H9 (cell line): ENCODE results near the gene MARCOL. TPM values are rescaled to one million over a fixed set of nuclear protein-coding genes. Genes with fewer than 3 reads are reported as not detected.
A peak's percentile ranks its signal among the peaks of the same experiment; 100 is the strongest.

ENCODE experiments used
- DNase-seq: peaks from one replicate; pipeline ENCODE4 v3.0.0-alpha.2; 2017
- H2AFZ ChIP-seq: one replicate; pipeline ENCODE4 v1.6.1; 2013; ENCODE audit warnings: mild to moderate bottlenecking, low read length, control low read depth, moderate library complexity
- H2AK5ac ChIP-seq: 2 replicates; pipeline ENCODE4 v1.6.1; 2013; ENCODE audit warnings: low read length, control low read depth, mixed read lengths; ENCODE audit not compliant: insufficient read length
- H2BK120ac ChIP-seq: one replicate; pipeline ENCODE4 v1.6.1; 2013; ENCODE audit warnings: low read depth, mild to moderate bottlenecking, low read length, control low read depth, inconsistent platforms; ENCODE audit not compliant: poor library complexity, severe bottlenecking
- H2BK12ac ChIP-seq: 2 replicates; pipeline ENCODE4 v1.6.1; 2013; ENCODE audit warnings: low read length, control low read depth, mixed read lengths, low read depth; ENCODE audit not compliant: insufficient read length
- H2BK15ac ChIP-seq: 2 replicates; pipeline ENCODE4 v1.6.1; 2013; ENCODE audit warnings: low read depth, low read length, control low read depth
- H2BK20ac ChIP-seq: one replicate; pipeline ENCODE4 v1.6.1; 2013; ENCODE audit warnings: low read depth, mild to moderate bottlenecking, low read length, control low read depth, inconsistent platforms; ENCODE audit not compliant: poor library complexity, severe bottlenecking
- H2BK5ac ChIP-seq: 2 replicates; pipeline ENCODE4 v1.6.1; 2013; ENCODE audit warnings: low read length, control low read depth, mixed read lengths; ENCODE audit not compliant: insufficient read length
- H3K14ac ChIP-seq: 2 replicates; pipeline ENCODE4 v1.6.1; 2013; ENCODE audit warnings: low read length, control low read depth; ENCODE audit not compliant: insufficient read depth
- H3K18ac ChIP-seq: 2 replicates; pipeline ENCODE4 v1.6.1; 2013; ENCODE audit warnings: low read depth, mild to moderate bottlenecking, mixed read lengths, low read length, control low read depth; ENCODE audit not compliant: insufficient read length
- H3K23ac ChIP-seq: 2 replicates; pipeline ENCODE4 v1.6.1; 2013; ENCODE audit warnings: low read length, control low read depth, mixed read lengths, low read depth; ENCODE audit not compliant: insufficient read length
- H3K23me2 ChIP-seq: 2 replicates; pipeline ENCODE4 v1.6.1; 2013; ENCODE audit warnings: low read depth, mild to moderate bottlenecking, mixed read lengths, low read length, control low read depth; ENCODE audit not compliant: insufficient read length, poor library complexity, severe bottlenecking
- H3K27ac ChIP-seq: 2 replicates; pipeline ENCODE4 v1.5.1; 2013; ENCODE audit warnings: low read length, control low read depth, mixed read lengths, low read depth; ENCODE audit not compliant: insufficient read length
- H3K27me3 ChIP-seq: 2 replicates; pipeline ENCODE4 v1.6.1; 2013; ENCODE audit warnings: low read length, control low read depth, inconsistent platforms; ENCODE audit not compliant: insufficient read depth
- H3K4ac ChIP-seq: 2 replicates; pipeline ENCODE4 v1.6.1; 2013; ENCODE audit warnings: low read depth, mild to moderate bottlenecking, control low read depth, inconsistent platforms, low read length, moderate library complexity
- H3K4me1 ChIP-seq: 2 replicates; pipeline ENCODE4 v1.6.1; 2013; ENCODE audit warnings: low read length, control low read depth, inconsistent platforms; ENCODE audit not compliant: insufficient read depth
- H3K4me2 ChIP-seq: 2 replicates; pipeline ENCODE4 v1.6.1; 2013; ENCODE audit warnings: low read length, control low read depth, mixed read lengths; ENCODE audit not compliant: insufficient read length, insufficient read depth
- H3K56ac ChIP-seq: 2 replicates; pipeline ENCODE4 v1.6.1; 2013; ENCODE audit warnings: low read depth, mild to moderate bottlenecking, mixed read lengths, low read length, control low read depth; ENCODE audit not compliant: insufficient read length
- H3K79me1 ChIP-seq: 2 replicates; pipeline ENCODE4 v1.6.1; 2013; ENCODE audit warnings: low read depth, mild to moderate bottlenecking, moderate library complexity, low read length, control low read depth, inconsistent platforms; ENCODE audit not compliant: insufficient read depth, poor library complexity, severe bottlenecking
- H3K79me2 ChIP-seq: 2 replicates; pipeline ENCODE4 v1.6.1; 2013; ENCODE audit warnings: low read length, control low read depth, inconsistent platforms; ENCODE audit not compliant: insufficient read depth
- H3K9ac ChIP-seq: 2 replicates; pipeline ENCODE4 v1.6.1; 2013; ENCODE audit warnings: low read length, control low read depth, mixed read lengths; ENCODE audit not compliant: insufficient read length; ENCODE audit errors: extremely low read depth
- H3K9me3 ChIP-seq: one replicate; pipeline ENCODE4 v1.6.1; 2013; ENCODE audit warnings: low read depth, low read length, inconsistent platforms; ENCODE audit not compliant: control insufficient read depth
- H3T11ph ChIP-seq: one replicate; pipeline ENCODE4 v1.6.1; 2013; ENCODE audit warnings: mild to moderate bottlenecking, low read length, control low read depth, inconsistent platforms
- H4K20me1 ChIP-seq: one replicate; pipeline ENCODE4 v1.6.1; 2013; ENCODE audit not compliant: control insufficient read depth, insufficient read length, insufficient read depth
- H4K5ac ChIP-seq: 2 replicates; pipeline ENCODE4 v1.6.1; 2013; ENCODE audit warnings: low read depth, mild to moderate bottlenecking, mixed read lengths, low read length, control low read depth; ENCODE audit not compliant: insufficient read length
- H4K8ac ChIP-seq: replicated peaks from 2 replicates; pipeline ENCODE4 v1.6.1; 2013; ENCODE audit warnings: low read length, control low read depth, mixed read lengths, low read depth; ENCODE audit not compliant: insufficient read length
- H4K91ac ChIP-seq: 2 replicates; pipeline ENCODE4 v1.6.1; 2013; ENCODE audit warnings: low read depth, mild to moderate bottlenecking, moderate library complexity, mixed read lengths, low read length, control low read depth; ENCODE audit not compliant: insufficient read length
- H3K27ac Mint-ChIP-seq, 3 experiments: 2 replicates in 2 of 3; 3 replicates in 1 of 3; pipeline ENCODE4 v1.8.0; 2020 to 2021; ENCODE audit warnings: mixed read lengths in 3 of 3, mild to moderate bottlenecking in 1 of 3, moderate library complexity in 1 of 3
- H3K27me3 Mint-ChIP-seq: 2 replicates; pipeline ENCODE4 v1.8.0; 2021; ENCODE audit warnings: low read depth, mild to moderate bottlenecking, moderate library complexity, mixed read lengths
- H3K36me3 Mint-ChIP-seq, 3 experiments: 2 replicates in 2 of 3; 3 replicates in 1 of 3; pipeline ENCODE4 v1.8.0; 2020 to 2021; ENCODE audit warnings: low read depth in 3 of 3, mixed read lengths in 3 of 3; ENCODE audit not compliant: insufficient read depth in 1 of 3
- H3K4me1 Mint-ChIP-seq, 2 experiments: 2 replicates each; pipeline ENCODE4 v1.8.0; 2020; ENCODE audit warnings: mixed read lengths in 2 of 2
- H3K4me3 Mint-ChIP-seq, 2 experiments: 2 replicates in 1 of 2; 3 replicates in 1 of 2; pipeline ENCODE4 v1.8.0; 2020 to 2021; ENCODE audit warnings: mild to moderate bottlenecking in 2 of 2, mixed read lengths in 2 of 2, moderate library complexity in 1 of 2
- H3K9me3 Mint-ChIP-seq, 2 experiments: 2 replicates in 1 of 2; 3 replicates in 1 of 2; pipeline ENCODE4 v1.8.0; 2020; ENCODE audit warnings: mild to moderate bottlenecking in 2 of 2, mixed read lengths in 2 of 2, moderate library complexity in 1 of 2
- WGBS: extraction: QIAGEN DNeasy Blood & Tissue Kit; methylation state at CpG from one replicate; pipeline ENCODE4 v1.1.7; 2013; ENCODE audit warnings: missing lambda C conversion rate, low lambda C conversion rate, mixed read lengths; ENCODE audit not compliant: insufficient read length; ENCODE audit errors: extremely low coverage; 5-methylcytosine and 5-hydroxymethylcytosine counted together
- total RNA-seq: library from RNA; stranded (reverse); gene quantifications from 2 replicates; pipeline ENCODE4 v1.2.1, GENCODE V29; 2021
- TF ChIP-seq, protein P1 (sequence below): fragments of 200-600 bp; sonication (generic); conservative IDR thresholded peaks from 3 replicates; pipeline ENCODE4 v1.8.0; 2021; ENCODE audit warnings: antibody characterized with exemption, mild to moderate bottlenecking

The MARCOL gene
- total RNA-seq, 1 experiment from 2014 or later = not detected

DNA sequence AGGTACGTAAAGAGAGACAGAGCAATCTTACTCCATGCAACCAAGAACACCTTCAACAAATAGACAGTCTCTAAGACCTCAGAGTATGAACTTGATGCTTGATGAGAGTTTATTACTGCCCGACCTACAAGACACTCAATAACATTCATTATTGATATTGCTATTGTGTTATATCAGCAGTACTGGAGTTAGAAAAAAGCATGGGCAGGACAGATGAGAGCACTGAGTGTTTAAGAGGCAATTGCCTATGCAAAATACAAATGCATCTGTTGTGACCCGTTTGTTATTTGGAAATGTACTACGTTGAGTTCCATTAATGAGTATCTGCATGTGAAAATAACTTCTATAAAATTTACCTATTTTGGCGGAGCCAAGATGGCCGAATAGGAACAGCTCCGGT lies 8.1 kb upstream of the MARCOL start:
- Histone ChIP-seq H4K91ac (no peak overlapping the region), H2AK5ac (no peak overlapping the region), H4K8ac (no peak overlapping the region), H3K4ac (no peak overlapping the region), H2BK5ac (no peak overlapping the region), H3K9ac (no peak overlapping the region), H4K20me1 (no peaks in the 10 kb centered on the region), H3T11ph (no peak overlapping the region), H3K56ac (no peak overlapping the region), H3K27ac (no peak overlapping the region), H3K23ac (no peak overlapping the region), H4K5ac (no peak overlapping the region), H3K14ac (no peak overlapping the region; the same call in 1 of the 2 replicates), H2BK20ac (no peak overlapping the region), H2AFZ (peak overlapping the region; percentile 74), H3K18ac (no peak overlapping the region), H3K79me2 (no peaks in the 10 kb centered on the region), H3K4me2 (no peak overlapping the region), H3K9me3 (no peaks in the 10 kb centered on the region), H3K23me2 (no peaks in the 10 kb centered on the region), H3K4me1 (no peaks in the 10 kb centered on the region; the same call in 1 of the 2 replicates), H2BK15ac (no peak overlapping the region), H3K79me1 (no peaks in the 10 kb centered on the region), H3K27me3 (no peaks in the 10 kb centered on the region), H2BK120ac (no peak overlapping the region), H2BK12ac (no peak overlapping the region)
- H3K27me3 Mint-ChIP-seq = no peaks in the 10 kb centered on the region
- H3K27ac Mint-ChIP-seq = peak overlapping the region; percentile 43 to 97 (median 81); a peak in 4 of 7 replicates
- peak overlapping the region in 1 of 2 experiments; percentile 50; a peak in 3 of 5 replicates for H3K4me3 Mint-ChIP-seq
- peaks cover 0 to 3% of the 10 kb centered on the region in 2 experiments; a peak in 1 of 5 replicates for H3K9me3 Mint-ChIP-seq
- no CpG with 5 or more reads among the region's 7 CpGs for WGBS
- TF ChIP-seq, protein P1, sequence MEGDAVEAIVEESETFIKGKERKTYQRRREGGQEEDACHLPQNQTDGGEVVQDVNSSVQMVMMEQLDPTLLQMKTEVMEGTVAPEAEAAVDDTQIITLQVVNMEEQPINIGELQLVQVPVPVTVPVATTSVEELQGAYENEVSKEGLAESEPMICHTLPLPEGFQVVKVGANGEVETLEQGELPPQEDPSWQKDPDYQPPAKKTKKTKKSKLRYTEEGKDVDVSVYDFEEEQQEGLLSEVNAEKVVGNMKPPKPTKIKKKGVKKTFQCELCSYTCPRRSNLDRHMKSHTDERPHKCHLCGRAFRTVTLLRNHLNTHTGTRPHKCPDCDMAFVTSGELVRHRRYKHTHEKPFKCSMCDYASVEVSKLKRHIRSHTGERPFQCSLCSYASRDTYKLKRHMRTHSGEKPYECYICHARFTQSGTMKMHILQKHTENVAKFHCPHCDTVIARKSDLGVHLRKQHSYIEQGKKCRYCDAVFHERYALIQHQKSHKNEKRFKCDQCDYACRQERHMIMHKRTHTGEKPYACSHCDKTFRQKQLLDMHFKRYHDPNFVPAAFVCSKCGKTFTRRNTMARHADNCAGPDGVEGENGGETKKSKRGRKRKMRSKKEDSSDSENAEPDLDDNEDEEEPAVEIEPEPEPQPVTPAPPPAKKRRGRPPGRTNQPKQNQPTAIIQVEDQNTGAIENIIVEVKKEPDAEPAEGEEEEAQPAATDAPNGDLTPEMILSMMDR = no peak
- no peak for DNase-seq
- peaks cover 13 to 14% of the 10 kb centered on the region in 2 experiments for H3K4me1 Mint-ChIP-seq
- H3K36me3 Mint-ChIP-seq = peaks cover 1 to 5% (median 5%) of the 10 kb centered on the region in 3 experiments; a peak in 5 of 7 replicates
